GM19035 (cell line): Measurements from ENCODE around the gene UFM1.
"Not testable (repeated sequence)": the region's sequence is repeated elsewhere in the genome, so short reads cannot be mapped to it uniquely, and the experiment has no call there.

Source experiments
- ATAC-seq: cut with Tn5 transposase; IDR thresholded peaks from one replicate; pipeline ENCODE4 v1.9.1; 2021; ENCODE audit not compliant: unreplicated experiment

UFM1 gene

DNA sequence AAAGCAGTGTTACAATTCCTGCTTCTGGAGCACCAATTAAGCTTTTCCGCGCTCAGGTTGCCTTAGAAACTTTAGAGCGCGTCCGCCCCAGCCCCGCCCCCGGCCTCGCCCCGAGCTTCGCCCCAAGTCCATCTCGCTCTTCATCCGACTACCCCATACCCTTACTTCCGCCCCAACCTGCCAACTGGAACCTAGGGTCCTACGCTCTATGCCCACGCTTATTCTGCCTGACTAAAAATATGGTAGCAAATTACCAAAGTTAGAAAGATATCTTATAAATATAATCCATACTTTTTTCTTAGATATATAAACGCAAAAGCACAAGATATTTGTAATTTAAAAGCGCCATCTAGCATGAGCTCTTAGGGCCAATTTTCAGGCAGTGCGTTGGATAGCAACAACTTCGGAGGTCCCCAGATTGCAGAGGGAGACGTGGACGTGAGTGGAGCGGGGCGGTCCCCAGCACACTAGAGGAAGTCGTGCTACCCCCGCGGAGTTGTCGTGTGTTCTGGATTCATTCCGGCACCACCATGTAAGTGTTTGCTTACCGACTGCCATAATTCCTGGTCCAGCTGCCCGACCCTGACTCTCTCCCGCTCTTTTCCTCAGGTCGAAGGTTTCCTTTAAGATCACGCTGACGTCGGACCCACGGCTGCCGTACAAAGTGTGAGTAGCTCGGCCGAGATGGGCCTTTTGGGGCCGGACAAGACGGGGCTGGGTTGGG lies at the start of gene UFM1:
Gene UFM1 (plus strand): TSS at position 462 of the 724 bp plus-strand sequence. CDS start 69 bp downstream, at position 531.
- ATAC-seq: peak; percentile 96

DNA sequence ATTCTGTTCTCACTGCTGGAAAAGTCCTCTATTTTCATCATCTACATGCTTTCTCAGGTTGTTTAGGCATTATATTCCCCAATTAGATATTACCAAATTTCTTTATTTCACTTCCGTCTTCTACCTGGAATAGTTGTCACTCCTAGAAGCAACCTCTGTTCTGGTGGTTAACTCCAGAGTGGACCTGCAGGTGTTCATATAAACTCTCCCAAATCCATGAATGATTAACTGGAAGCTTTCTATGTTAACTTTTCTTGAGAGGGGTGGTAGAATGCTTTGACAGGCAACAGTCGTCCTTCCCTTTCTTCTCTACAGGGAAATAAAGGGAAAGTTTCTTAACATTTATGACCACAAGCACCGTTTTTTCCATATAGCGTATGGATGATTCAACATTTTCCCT lies 48.4 kb upstream of the UFM1 start:
- no peak for ATAC-seq

DNA sequence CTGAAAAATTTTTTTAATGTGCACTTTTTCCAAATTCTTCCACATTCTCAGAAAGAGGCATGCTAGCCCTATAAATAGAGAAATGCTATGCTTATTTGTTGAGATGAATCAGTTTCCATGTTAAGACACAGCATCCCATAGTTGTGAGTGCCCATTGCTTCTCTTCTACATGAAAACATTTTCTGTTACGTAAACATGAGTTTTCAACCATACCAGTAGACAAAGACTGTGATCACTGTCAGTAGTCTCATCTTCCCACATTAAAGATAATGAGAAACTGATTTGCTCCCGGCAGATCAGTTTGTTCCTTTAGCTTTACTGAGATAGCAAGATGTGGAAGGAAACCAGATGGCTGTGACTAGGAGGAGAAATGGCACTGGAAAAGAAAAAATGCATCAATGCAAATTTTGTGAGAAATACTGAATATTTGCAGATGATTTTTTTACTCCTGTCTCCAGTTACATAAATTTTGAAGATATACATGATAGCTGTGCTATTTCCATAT lies 45.8 kb upstream of the UFM1 start:
- ATAC-seq: no peak

GRCh38 chr13:38308736-38309135 lies 40.9 kb upstream of the UFM1 start:
- no peak for ATAC-seq

- ATAC-seq: no peak
These were observed 40.3 kb upstream of the UFM1 start for GRCh38 chr13:38309397-38309796.

GRCh38 chr13:38311175-38311574 lies 38.5 kb upstream of the UFM1 start:
- ATAC-seq: not testable (repeated sequence)

DNA sequence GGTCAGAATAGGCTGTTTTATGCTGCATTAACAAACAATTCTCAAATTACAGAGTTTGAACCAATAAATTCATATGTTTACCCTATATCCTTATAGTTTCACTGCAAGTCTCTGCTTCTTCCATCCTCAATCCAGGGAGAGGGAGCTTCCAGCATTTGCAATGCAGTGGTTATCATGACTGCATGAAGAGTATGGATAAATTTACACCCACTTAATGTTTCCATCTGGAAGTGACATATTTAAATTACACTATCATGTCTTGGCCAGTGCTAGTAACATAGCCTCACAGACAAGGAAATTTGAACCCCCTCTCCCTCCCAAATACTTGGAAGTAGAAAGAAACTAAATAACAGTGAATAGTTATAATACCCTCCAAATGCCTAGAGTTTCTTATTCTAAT lies 33.5 kb upstream of the UFM1 start:
- ATAC-seq: no peak

- ATAC-seq: no peak
These were observed 28.0 kb upstream of the UFM1 start for GRCh38 chr13:38321654-38322053.

GRCh38 chr13:38325426-38325825 lies 24.2 kb upstream of the UFM1 start:
- no peak for ATAC-seq

- peak; percentile 67 for ATAC-seq
These were observed 21.0 kb upstream of the UFM1 start for GRCh38 chr13:38328699-38329098.

- ATAC-seq: no peak
These were observed 14.8 kb upstream of the UFM1 start for GRCh38 chr13:38334845-38335244.

GRCh38 chr13:38338089-38338488 lies 11.6 kb upstream of the UFM1 start:
- no peak for ATAC-seq

DNA sequence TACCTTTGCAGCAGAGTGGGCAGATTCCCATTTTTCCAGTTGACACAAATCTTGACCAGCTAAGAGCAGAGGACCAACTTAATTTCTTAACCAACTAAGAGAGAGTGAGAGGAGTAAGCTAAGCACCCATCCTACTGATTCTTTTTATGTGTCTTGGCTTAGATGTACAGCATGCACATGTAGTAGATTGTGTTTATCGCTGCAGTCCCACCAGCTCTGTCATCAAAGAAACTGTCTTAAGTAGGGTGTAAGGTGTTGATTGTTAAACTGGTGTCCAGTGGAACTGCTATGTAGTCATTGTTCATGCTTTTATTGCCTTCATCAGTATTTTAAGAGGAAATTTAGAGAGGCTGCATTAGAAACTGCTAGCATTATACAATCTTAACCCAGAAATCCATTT lies 9.0 kb upstream of the UFM1 start:
- no peak for ATAC-seq

DNA sequence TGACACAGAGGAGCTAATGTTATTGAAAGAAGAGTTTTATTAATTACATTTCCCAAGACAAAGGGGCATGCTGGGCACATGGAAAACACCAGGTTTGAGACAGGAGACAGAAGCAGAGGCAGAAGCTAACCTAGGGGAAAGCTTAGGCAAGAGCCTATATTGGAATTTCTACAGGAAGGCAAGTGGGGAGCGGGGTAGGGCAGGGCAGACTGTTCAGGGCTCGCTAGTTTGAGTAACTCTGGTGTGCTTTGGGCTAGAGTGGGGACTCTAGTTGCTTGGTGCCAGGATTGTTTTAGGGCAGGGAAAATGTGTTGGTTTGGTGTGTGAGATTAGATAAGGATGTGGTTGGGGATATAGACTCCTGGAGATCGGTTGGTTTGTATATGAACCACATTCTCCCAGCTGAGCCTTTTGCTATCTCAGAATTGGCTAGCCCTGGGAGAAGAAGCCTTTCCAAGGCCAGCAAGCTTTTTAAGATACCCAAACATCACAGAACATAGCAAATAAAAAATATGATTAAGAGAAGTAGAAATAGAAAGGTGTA lies 8.4 kb upstream of the UFM1 start:
- ATAC-seq: no peak

DNA sequence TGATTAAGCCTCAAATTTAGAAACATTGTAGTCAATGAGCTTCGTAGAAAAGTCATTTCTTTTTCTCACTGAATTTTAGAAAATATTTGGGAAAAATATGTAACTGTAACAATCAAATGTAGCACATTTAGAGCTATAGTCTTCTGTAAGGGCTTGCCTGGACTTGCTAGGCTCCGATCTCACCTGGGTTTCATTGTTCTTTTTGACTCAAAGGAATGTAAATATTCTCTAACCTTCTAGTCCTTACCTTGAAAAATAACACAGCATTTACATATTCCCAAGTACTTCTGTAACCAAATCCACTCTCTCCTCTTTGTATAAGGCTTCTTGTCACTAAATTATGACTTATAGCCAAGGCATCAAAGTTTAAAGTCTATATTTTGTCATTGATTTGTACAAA lies 2.9 kb upstream of the UFM1 start:
- no peak for ATAC-seq

DNA sequence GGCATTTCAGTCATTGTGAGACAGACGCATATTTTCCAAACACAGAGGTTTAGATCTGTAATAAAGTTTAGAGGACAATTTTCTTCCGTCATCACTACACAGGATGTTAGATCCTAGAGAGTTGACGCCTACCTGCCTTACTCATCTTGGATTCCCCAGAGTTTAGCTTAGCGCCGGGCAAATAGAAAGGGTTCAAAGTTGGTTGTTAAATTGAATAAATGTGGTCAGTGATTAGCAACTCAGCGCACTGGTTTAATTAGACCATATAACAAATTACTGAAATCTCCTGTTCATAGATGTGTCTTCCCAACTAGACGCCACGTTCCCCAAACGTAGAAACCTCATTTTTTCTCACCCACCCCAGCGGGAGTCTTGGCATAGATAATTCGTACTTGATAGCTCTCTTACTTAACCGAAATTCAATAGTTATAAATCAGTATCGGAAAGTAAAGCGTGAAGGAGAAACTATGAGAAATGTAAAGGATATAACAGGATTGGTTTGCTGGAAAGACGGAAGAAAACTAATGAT lies 726 bp upstream of the UFM1 start:
- ATAC-seq: peak; percentile 13

DNA sequence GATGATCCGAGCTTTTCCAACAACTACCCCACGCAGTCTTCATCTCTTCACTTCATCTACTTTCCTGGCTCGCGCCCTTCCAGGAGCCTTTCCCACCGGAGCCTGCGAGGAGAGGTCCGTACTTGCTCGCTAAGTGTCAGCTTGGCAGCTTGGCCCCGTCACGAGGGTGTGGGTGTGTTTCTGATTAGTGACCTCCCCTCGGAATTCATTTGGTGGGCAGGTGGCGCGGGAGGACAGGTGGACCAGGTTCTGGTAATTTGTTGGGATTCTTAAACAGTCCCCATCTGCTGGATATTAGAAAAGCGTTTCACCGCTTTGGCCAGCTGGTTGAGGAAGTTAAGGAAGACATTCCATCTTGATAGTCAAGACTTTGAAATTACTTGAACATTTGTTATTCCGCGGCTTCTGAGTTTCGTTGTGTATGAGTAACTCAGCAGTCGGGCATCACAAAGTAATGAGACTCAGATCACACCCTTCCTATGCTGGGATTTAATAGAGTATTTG lies 515 bp downstream of the UFM1 start:
- peak; percentile 34 for ATAC-seq

- no peak for ATAC-seq
These were observed 6.0 kb downstream of the UFM1 start for GRCh38 chr13:38355595-38356119.

- ATAC-seq: no peak
These were observed 9.0 kb downstream of the UFM1 start for GRCh38 chr13:38358684-38359083.

DNA sequence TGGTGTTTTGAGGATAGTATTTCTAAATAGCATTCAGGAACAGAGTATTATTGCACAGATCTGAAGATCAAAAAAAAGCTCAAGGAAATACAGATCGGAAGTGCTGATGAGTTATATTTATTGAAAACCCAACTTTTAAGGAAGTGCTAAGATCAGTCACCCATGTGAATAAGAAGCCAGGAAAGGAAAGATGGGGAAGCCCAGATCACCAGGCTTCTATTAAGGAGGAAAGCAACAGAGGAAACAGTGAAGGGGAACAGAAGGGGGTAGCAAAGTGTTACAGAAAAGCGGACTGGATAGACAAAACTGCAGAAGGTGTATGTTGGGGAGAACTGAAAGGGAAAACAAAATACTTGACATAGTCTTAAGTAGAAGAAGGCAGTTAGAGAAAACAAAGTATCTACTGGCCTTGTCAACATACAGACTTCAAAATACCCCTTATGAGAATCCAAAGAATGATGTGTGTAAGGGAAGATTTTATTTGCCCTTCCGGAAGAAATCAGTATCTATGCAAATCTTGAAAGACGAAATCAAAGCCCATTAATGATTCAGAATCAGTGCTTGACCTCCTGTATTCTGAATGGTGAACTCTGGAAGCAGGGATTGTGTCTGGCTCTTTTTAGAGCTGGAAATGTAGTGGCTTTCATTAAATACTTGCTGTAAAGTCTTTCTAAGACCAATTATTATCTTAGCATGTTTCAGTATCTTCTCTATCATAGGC lies 12.1 kb downstream of the UFM1 start:
- ATAC-seq: no peak

GRCh38 chr13:38363219-38363618 lies 13.6 kb downstream of the UFM1 start:
- no peak for ATAC-seq
